Right lobe of liver (tissue), 6 donors: ENCODE results near the gene UGT1A10. TPM values are rescaled to one million over a fixed set of nuclear protein-coding genes. Genes with fewer than 3 reads are reported as not detected.
A peak's percentile ranks its signal among the peaks of the same experiment; 100 is the strongest.

Source experiments
- ATAC-seq, 4 donors: fragments of 200-7000 bp; cut with Tn5 transposase; one replicate each; pipeline ENCODE4 v1.9.1; 2020; ENCODE audit warnings: mild to moderate bottlenecking in 4 of 4, moderate library complexity in 4 of 4
- DNase-seq, 3 donors: peaks; one replicate each; pipeline ENCODE4 v3.0.0-alpha.2; 2020
- H3K27ac ChIP-seq, 3 donors: fragments of 200-600 bp; one replicate each; pipeline ENCODE4 v1.8.0; 2022
- H3K27me3 ChIP-seq, 2 donors: fragments of 200-600 bp; one replicate each; pipeline ENCODE4 v1.8.0; 2022
- H3K36me3 ChIP-seq, 4 donors: fragments of 200-600 bp; sonication (generic) in 1 of 4; one replicate each; pipeline versions ENCODE4 v1.5.1 to v1.8.0; 2017 to 2022; ENCODE audit warnings: control low read depth in 1 of 4
- H3K4me1 ChIP-seq, 4 donors: fragments of 200-600 bp; sonication (generic) in 1 of 4; one replicate each; pipeline versions ENCODE4 v1.5.1 to v1.8.0; 2017 to 2022; ENCODE audit warnings: control low read depth in 1 of 4
- H3K4me3 ChIP-seq, 3 donors: fragments of 200-600 bp; one replicate each; pipeline ENCODE4 v1.8.0; 2022
- H3K9me3 ChIP-seq, 4 donors: fragments of 200-600 bp; sonication (generic) in 1 of 4; one replicate each; pipeline versions ENCODE4 v1.5.1 to v1.8.0; 2017 to 2022; ENCODE audit warnings: control low read depth in 1 of 4
- CTCF ChIP-seq, 4 donors: fragments of 200-600 bp in 3 of 4; fragments of 450-650 bp in 1 of 4; IDR thresholded peaks; one replicate each; pipeline versions ENCODE4 v1.5.1 to v1.8.0; 2016 to 2022; ENCODE audit warnings: antibody characterized with exemption in 4 of 4, mild to moderate bottlenecking in 2 of 4
- POLR2A ChIP-seq: fragments of 450-650 bp; IDR thresholded peaks from one replicate; pipeline ENCODE4 v1.6.1; 2017; ENCODE audit warnings: antibody characterized with exemption, mild to moderate bottlenecking
- WGBS: methylation state at CpG from one replicate; pipeline ENCODE4 v1.1.6; 2018; ENCODE audit warnings: low coverage, low lambda C conversion rate; ENCODE audit not compliant: insufficient coverage; ENCODE audit errors: missing lambda C conversion rate; 5-methylcytosine and 5-hydroxymethylcytosine counted together
- intact Hi-C, 2 donors: fragments of 100-400 bp; cut with DNase I; formaldehyde crosslinking; loops; one replicate each; pipeline versions ENCODE4 v1.11.2 to v1.14.1; 2022
- total RNA-seq, 6 experiments: library from RNA; depleted of rRNA in 2 of 6; stranded (reverse); fragments of >200 nt in 2 of 6; fragmentation: NEBNext Ultra II Directional in 3 of 6; extraction: Animal tissue kit (Norgen Biotek cat#: 25700) in 3 of 6; gene quantifications; one replicate each; pipeline versions ENCODE4 v1.1.0 to v1.2.4, GENCODE V29; 2016 to 2023
- donor health status: DM: no; HTN: yes; CAD: no.
- donor health status: DM: no; HTN: no; CAD: no.
- donor health status: DM: no; HTN: no; CAD: no.
- donor health status: DM: no; HTN: yes; CAD: no.
- donor health status: DM: no; HTN: yes; CAD: no.

UGT1A10 gene
- total RNA-seq, 6 experiments from 2014 or later, result 0.11 TPM; not detected in 5

GRCh38 chr2:233807215-233807865, 171.1 kb downstream of the UGT1A10 start:
- TF ChIP-seq POLR2A (no peak), CTCF (IDR thresholded peaks at IDR 0.05) (no peak)
- no peaks in the 10 kb centered on the region for H3K9me3 ChIP-seq

GRCh38 chr2:233807966-233808935, 172.0 kb downstream of the UGT1A10 start:
- 60% methylated on average over 3 of the region's 10 CpGs for WGBS
- intact Hi-C loops, result no loop called here
- Histone ChIP-seq H3K27ac (no peak overlapping the region), H3K27me3 (no peaks in the 10 kb centered on the region), H3K36me3 (no peaks in the 10 kb centered on the region), H3K9me3 (no peaks in the 10 kb centered on the region), H3K4me3 (no peak overlapping the region), H3K4me1 (no peaks in the 10 kb centered on the region)
- ATAC-seq (no peak), DNase-seq (peak in 1 of 3 donors; percentile 40)
- no peak for TF ChIP-seq POLR2A
- no peak for TF ChIP-seq CTCF (IDR thresholded peaks at IDR 0.05)

More at GRCh38 chr2:233807215-233807865, 171.1 kb downstream of the UGT1A10 start:
- Histone ChIP-seq H3K4me3 (no peak overlapping the region), H3K27ac (no peak overlapping the region), H3K27me3 (no peaks in the 10 kb centered on the region), H3K36me3 (no peaks in the 10 kb centered on the region), H3K4me1 (no peaks in the 10 kb centered on the region)
- no peak for ATAC-seq
- 49% methylated on average over 2 of the region's 12 CpGs for WGBS
- intact Hi-C loops, result no loop called here
- no peak for DNase-seq

GRCh38 chr2:233810385-233810784, 174.1 kb downstream of the UGT1A10 start:
- Histone ChIP-seq H3K27ac (no peak overlapping the region), H3K4me3 (no peak overlapping the region), H3K4me1 (no peaks in the 10 kb centered on the region), H3K9me3 (no peaks in the 10 kb centered on the region), H3K27me3 (no peaks in the 10 kb centered on the region), H3K36me3 (no peaks in the 10 kb centered on the region)
- TF ChIP-seq CTCF (IDR thresholded peaks at IDR 0.05), result no peak
- TF ChIP-seq POLR2A, result no peak
- DNase-seq, result no peak
- ATAC-seq, result no peak
- intact Hi-C loops, result no loop called here
- 50% methylated on average over 1 of the region's 6 CpGs for WGBS

- Histone ChIP-seq H3K27me3 (no peaks in the 10 kb centered on the region), H3K36me3 (no peaks in the 10 kb centered on the region), H3K4me3 (no peak overlapping the region), H3K4me1 (no peaks in the 10 kb centered on the region), H3K9me3 (no peaks in the 10 kb centered on the region), H3K27ac (no peak overlapping the region)
- WGBS, result 62% methylated on average over 3 of the region's 4 CpGs
- DNase-seq (peak in 2 of 3 donors; percentile 21 to 24), ATAC-seq (no peak)
- intact Hi-C loops, result no loop called here
- TF ChIP-seq CTCF (IDR thresholded peaks at IDR 0.05) (no peak), POLR2A (no peak)
Observed at GRCh38 chr2:233811087-233811486, 174.8 kb downstream of the UGT1A10 start.
